H9 (cell line): ENCODE measurements around the gene PRSS2. TPM values are rescaled to one million over a fixed set of nuclear protein-coding genes. Genes with fewer than 3 reads are reported as not detected.

Source experiments
- DNase-seq: peaks from one replicate; pipeline ENCODE4 v3.0.0-alpha.2; 2017
- H2AFZ ChIP-seq: one replicate; pipeline ENCODE4 v1.6.1; 2013; ENCODE audit warnings: mild to moderate bottlenecking, low read length, control low read depth, moderate library complexity
- H2AK5ac ChIP-seq: 2 replicates; pipeline ENCODE4 v1.6.1; 2013; ENCODE audit warnings: low read length, control low read depth, mixed read lengths; ENCODE audit not compliant: insufficient read length
- H2BK120ac ChIP-seq: one replicate; pipeline ENCODE4 v1.6.1; 2013; ENCODE audit warnings: low read depth, mild to moderate bottlenecking, low read length, control low read depth, inconsistent platforms; ENCODE audit not compliant: poor library complexity, severe bottlenecking
- H2BK12ac ChIP-seq: 2 replicates; pipeline ENCODE4 v1.6.1; 2013; ENCODE audit warnings: low read length, control low read depth, mixed read lengths, low read depth; ENCODE audit not compliant: insufficient read length
- H2BK15ac ChIP-seq: 2 replicates; pipeline ENCODE4 v1.6.1; 2013; ENCODE audit warnings: low read depth, low read length, control low read depth
- H2BK20ac ChIP-seq: one replicate; pipeline ENCODE4 v1.6.1; 2013; ENCODE audit warnings: low read depth, mild to moderate bottlenecking, low read length, control low read depth, inconsistent platforms; ENCODE audit not compliant: poor library complexity, severe bottlenecking
- H2BK5ac ChIP-seq: 2 replicates; pipeline ENCODE4 v1.6.1; 2013; ENCODE audit warnings: low read length, control low read depth, mixed read lengths; ENCODE audit not compliant: insufficient read length
- H3K14ac ChIP-seq: 2 replicates; pipeline ENCODE4 v1.6.1; 2013; ENCODE audit warnings: low read length, control low read depth; ENCODE audit not compliant: insufficient read depth
- H3K18ac ChIP-seq: 2 replicates; pipeline ENCODE4 v1.6.1; 2013; ENCODE audit warnings: low read depth, mild to moderate bottlenecking, mixed read lengths, low read length, control low read depth; ENCODE audit not compliant: insufficient read length
- H3K23ac ChIP-seq: 2 replicates; pipeline ENCODE4 v1.6.1; 2013; ENCODE audit warnings: low read length, control low read depth, mixed read lengths, low read depth; ENCODE audit not compliant: insufficient read length
- H3K23me2 ChIP-seq: 2 replicates; pipeline ENCODE4 v1.6.1; 2013; ENCODE audit warnings: low read depth, mild to moderate bottlenecking, mixed read lengths, low read length, control low read depth; ENCODE audit not compliant: insufficient read length, poor library complexity, severe bottlenecking
- H3K27ac ChIP-seq: 2 replicates; pipeline ENCODE4 v1.5.1; 2013; ENCODE audit warnings: low read length, control low read depth, mixed read lengths, low read depth; ENCODE audit not compliant: insufficient read length
- H3K27me3 ChIP-seq: 2 replicates; pipeline ENCODE4 v1.6.1; 2013; ENCODE audit warnings: low read length, control low read depth, inconsistent platforms; ENCODE audit not compliant: insufficient read depth
- H3K4ac ChIP-seq: 2 replicates; pipeline ENCODE4 v1.6.1; 2013; ENCODE audit warnings: low read depth, mild to moderate bottlenecking, control low read depth, inconsistent platforms, low read length, moderate library complexity
- H3K4me1 ChIP-seq: 2 replicates; pipeline ENCODE4 v1.6.1; 2013; ENCODE audit warnings: low read length, control low read depth, inconsistent platforms; ENCODE audit not compliant: insufficient read depth
- H3K4me2 ChIP-seq: 2 replicates; pipeline ENCODE4 v1.6.1; 2013; ENCODE audit warnings: low read length, control low read depth, mixed read lengths; ENCODE audit not compliant: insufficient read length, insufficient read depth
- H3K56ac ChIP-seq: 2 replicates; pipeline ENCODE4 v1.6.1; 2013; ENCODE audit warnings: low read depth, mild to moderate bottlenecking, mixed read lengths, low read length, control low read depth; ENCODE audit not compliant: insufficient read length
- H3K79me1 ChIP-seq: 2 replicates; pipeline ENCODE4 v1.6.1; 2013; ENCODE audit warnings: low read depth, mild to moderate bottlenecking, moderate library complexity, low read length, control low read depth, inconsistent platforms; ENCODE audit not compliant: insufficient read depth, poor library complexity, severe bottlenecking
- H3K79me2 ChIP-seq: 2 replicates; pipeline ENCODE4 v1.6.1; 2013; ENCODE audit warnings: low read length, control low read depth, inconsistent platforms; ENCODE audit not compliant: insufficient read depth
- H3K9ac ChIP-seq: 2 replicates; pipeline ENCODE4 v1.6.1; 2013; ENCODE audit warnings: low read length, control low read depth, mixed read lengths; ENCODE audit not compliant: insufficient read length; ENCODE audit errors: extremely low read depth
- H3K9me3 ChIP-seq: one replicate; pipeline ENCODE4 v1.6.1; 2013; ENCODE audit warnings: low read depth, low read length, inconsistent platforms; ENCODE audit not compliant: control insufficient read depth
- H3T11ph ChIP-seq: one replicate; pipeline ENCODE4 v1.6.1; 2013; ENCODE audit warnings: mild to moderate bottlenecking, low read length, control low read depth, inconsistent platforms
- H4K20me1 ChIP-seq: one replicate; pipeline ENCODE4 v1.6.1; 2013; ENCODE audit not compliant: control insufficient read depth, insufficient read length, insufficient read depth
- H4K5ac ChIP-seq: 2 replicates; pipeline ENCODE4 v1.6.1; 2013; ENCODE audit warnings: low read depth, mild to moderate bottlenecking, mixed read lengths, low read length, control low read depth; ENCODE audit not compliant: insufficient read length
- H4K8ac ChIP-seq: replicated peaks from 2 replicates; pipeline ENCODE4 v1.6.1; 2013; ENCODE audit warnings: low read length, control low read depth, mixed read lengths, low read depth; ENCODE audit not compliant: insufficient read length
- H4K91ac ChIP-seq: 2 replicates; pipeline ENCODE4 v1.6.1; 2013; ENCODE audit warnings: low read depth, mild to moderate bottlenecking, moderate library complexity, mixed read lengths, low read length, control low read depth; ENCODE audit not compliant: insufficient read length
- H3K27ac Mint-ChIP-seq, 3 experiments: 2 replicates in 2 of 3; 3 replicates in 1 of 3; pipeline ENCODE4 v1.8.0; 2020 to 2021; ENCODE audit warnings: mixed read lengths in 3 of 3, mild to moderate bottlenecking in 1 of 3, moderate library complexity in 1 of 3
- H3K27me3 Mint-ChIP-seq: 2 replicates; pipeline ENCODE4 v1.8.0; 2021; ENCODE audit warnings: low read depth, mild to moderate bottlenecking, moderate library complexity, mixed read lengths
- H3K36me3 Mint-ChIP-seq, 3 experiments: 2 replicates in 2 of 3; 3 replicates in 1 of 3; pipeline ENCODE4 v1.8.0; 2020 to 2021; ENCODE audit warnings: low read depth in 3 of 3, mixed read lengths in 3 of 3; ENCODE audit not compliant: insufficient read depth in 1 of 3
- H3K4me1 Mint-ChIP-seq, 2 experiments: 2 replicates each; pipeline ENCODE4 v1.8.0; 2020; ENCODE audit warnings: mixed read lengths in 2 of 2
- H3K4me3 Mint-ChIP-seq, 2 experiments: 2 replicates in 1 of 2; 3 replicates in 1 of 2; pipeline ENCODE4 v1.8.0; 2020 to 2021; ENCODE audit warnings: mild to moderate bottlenecking in 2 of 2, mixed read lengths in 2 of 2, moderate library complexity in 1 of 2
- H3K9me3 Mint-ChIP-seq, 2 experiments: 2 replicates in 1 of 2; 3 replicates in 1 of 2; pipeline ENCODE4 v1.8.0; 2020; ENCODE audit warnings: mild to moderate bottlenecking in 2 of 2, mixed read lengths in 2 of 2, moderate library complexity in 1 of 2
- whole genome bisulfite sequencing: extraction: QIAGEN DNeasy Blood & Tissue Kit; methylation state at CpG from one replicate; pipeline ENCODE4 v1.1.7; 2013; ENCODE audit warnings: missing lambda C conversion rate, low lambda C conversion rate, mixed read lengths; ENCODE audit not compliant: insufficient read length; ENCODE audit errors: extremely low coverage; 5-methylcytosine and 5-hydroxymethylcytosine counted together
- total RNA-seq: library from RNA; stranded (reverse); gene quantifications from 2 replicates; pipeline ENCODE4 v1.2.1, GENCODE V29; 2021
- TF ChIP-seq, protein P1 (sequence below): fragments of 200-600 bp; sonication (generic); conservative IDR thresholded peaks from 3 replicates; pipeline ENCODE4 v1.8.0; 2021; ENCODE audit warnings: antibody characterized with exemption, mild to moderate bottlenecking

The PRSS2 gene
- total RNA-seq, 1 experiment from 2014 or later = not detected

DNA sequence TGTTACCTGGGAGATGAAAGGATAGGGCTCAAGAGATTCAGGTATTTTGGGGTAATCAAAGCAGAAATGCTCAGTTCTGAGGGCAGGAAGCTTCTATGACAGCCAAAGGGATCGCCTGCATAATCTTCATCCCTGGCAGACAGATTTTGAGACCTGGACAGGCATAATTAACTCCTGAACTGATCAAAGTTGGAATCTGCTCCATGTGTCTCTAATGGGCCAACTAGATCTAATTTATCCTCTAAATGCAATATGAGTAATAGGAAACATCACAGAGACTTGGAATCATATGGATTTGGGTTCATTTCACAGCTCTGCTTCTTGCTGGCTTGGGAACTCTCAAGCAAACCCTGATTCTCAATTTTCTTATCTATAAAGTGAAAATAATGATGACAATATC lies 42.9 kb downstream of the PRSS2 start:
- no peaks in the 10 kb centered on the region; a peak in 1 of 5 replicates for H3K9me3 Mint-ChIP-seq
- Histone ChIP-seq H3T11ph (no peak overlapping the region), H4K20me1 (no peaks in the 10 kb centered on the region), H2BK15ac (no peak overlapping the region), H3K9me3 (no peaks in the 10 kb centered on the region), H3K23me2 (no peaks in the 10 kb centered on the region), H2AK5ac (no peak overlapping the region), H3K4me1 (peaks cover 14% of the 10 kb centered on the region; the same call in 1 of the 2 replicates), H3K56ac (no peak overlapping the region), H4K8ac (no peak overlapping the region), H3K23ac (no peak overlapping the region), H3K27ac (peak overlapping the region; percentile 47), H3K27me3 (no peaks in the 10 kb centered on the region), H2BK20ac (no peak overlapping the region), H4K91ac (no peak overlapping the region), H3K14ac (peak overlapping the region; percentile 8; the same call in 1 of the 2 replicates), H2BK12ac (no peak overlapping the region), H3K4ac (no peak overlapping the region), H3K18ac (no peak overlapping the region), H3K79me1 (no peaks in the 10 kb centered on the region), H3K4me2 (peak overlapping the region; percentile 7), H2AFZ (no peak overlapping the region), H2BK5ac (no peak overlapping the region), H3K79me2 (no peaks in the 10 kb centered on the region), H3K9ac (peak overlapping the region; percentile 27), H4K5ac (no peak overlapping the region), H2BK120ac (no peak overlapping the region)
- WGBS = no CpG with 5 or more reads among the region's 1 CpG
- DNase-seq = no peak
- peak overlapping the region in 1 of 2 experiments; percentile 9; a peak in 2 of 5 replicates for H3K4me3 Mint-ChIP-seq
- no peaks in the 10 kb centered on the region; a peak in 1 of 7 replicates for H3K36me3 Mint-ChIP-seq
- H3K27me3 Mint-ChIP-seq = peaks cover 13% of the 10 kb centered on the region
- H3K4me1 Mint-ChIP-seq = peaks cover 33 to 41% of the 10 kb centered on the region in 2 experiments
- H3K27ac Mint-ChIP-seq = peak overlapping the region; percentile 28 to 81 (median 31); a peak in 6 of 7 replicates
- TF ChIP-seq, protein P1, sequence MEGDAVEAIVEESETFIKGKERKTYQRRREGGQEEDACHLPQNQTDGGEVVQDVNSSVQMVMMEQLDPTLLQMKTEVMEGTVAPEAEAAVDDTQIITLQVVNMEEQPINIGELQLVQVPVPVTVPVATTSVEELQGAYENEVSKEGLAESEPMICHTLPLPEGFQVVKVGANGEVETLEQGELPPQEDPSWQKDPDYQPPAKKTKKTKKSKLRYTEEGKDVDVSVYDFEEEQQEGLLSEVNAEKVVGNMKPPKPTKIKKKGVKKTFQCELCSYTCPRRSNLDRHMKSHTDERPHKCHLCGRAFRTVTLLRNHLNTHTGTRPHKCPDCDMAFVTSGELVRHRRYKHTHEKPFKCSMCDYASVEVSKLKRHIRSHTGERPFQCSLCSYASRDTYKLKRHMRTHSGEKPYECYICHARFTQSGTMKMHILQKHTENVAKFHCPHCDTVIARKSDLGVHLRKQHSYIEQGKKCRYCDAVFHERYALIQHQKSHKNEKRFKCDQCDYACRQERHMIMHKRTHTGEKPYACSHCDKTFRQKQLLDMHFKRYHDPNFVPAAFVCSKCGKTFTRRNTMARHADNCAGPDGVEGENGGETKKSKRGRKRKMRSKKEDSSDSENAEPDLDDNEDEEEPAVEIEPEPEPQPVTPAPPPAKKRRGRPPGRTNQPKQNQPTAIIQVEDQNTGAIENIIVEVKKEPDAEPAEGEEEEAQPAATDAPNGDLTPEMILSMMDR = no peak
